RWPE2 (cell line): ENCODE data around the gene TRIM34.
"Not testable (repeated sequence)": the region's sequence is repeated elsewhere in the genome, so short reads cannot be mapped to it uniquely, and the experiment has no call there.

Experiments used
- ATAC-seq: fragments of 200-7000 bp; cut with Tn5 transposase; 3 replicates; pipeline ENCODE4 v1.9.1; 2021; ENCODE audit warnings: low read depth
- DNase-seq: peaks from one replicate; pipeline ENCODE4 v3.0.0-alpha.2; 2020; ENCODE audit warnings: low spot score
- H3K27ac ChIP-seq: fragments of 450-650 bp; 2 replicates; pipeline ENCODE4 v1.5.1; 2017; ENCODE audit warnings: mild to moderate bottlenecking; ENCODE audit not compliant: poor library complexity, severe bottlenecking
- H3K27me3 ChIP-seq: fragments of 250-450 bp; sonication (Bioruptor Pico); 2 replicates; pipeline ENCODE4 v1.5.1; 2021; ENCODE audit warnings: mild to moderate bottlenecking, moderate library complexity; ENCODE audit not compliant: insufficient read depth, poor library complexity, severe bottlenecking
- H3K36me3 ChIP-seq: fragments of 250-450 bp; sonication (Bioruptor Pico); 2 replicates; pipeline ENCODE4 v1.5.1; 2020; ENCODE audit warnings: low read depth, mild to moderate bottlenecking, moderate library complexity
- H3K4me1 ChIP-seq: fragments of 250-450 bp; sonication (Bioruptor Pico); 2 replicates; pipeline ENCODE4 v1.5.1; 2021; ENCODE audit warnings: mild to moderate bottlenecking, moderate library complexity; ENCODE audit not compliant: insufficient read depth, poor library complexity, severe bottlenecking
- H3K4me3 ChIP-seq: fragments of 250-450 bp; sonication (Bioruptor Pico); 2 replicates; pipeline ENCODE4 v1.5.1; 2021; ENCODE audit warnings: mild to moderate bottlenecking, moderate library complexity; ENCODE audit not compliant: severe bottlenecking
- H3K9me3 ChIP-seq: fragments of 250-450 bp; sonication (Bioruptor Pico); 2 replicates; pipeline ENCODE4 v1.5.1; 2021; ENCODE audit warnings: mild to moderate bottlenecking, moderate library complexity; ENCODE audit not compliant: severe bottlenecking
- TF ChIP-seq, protein P1 (sequence below): fragments of 450-650 bp; IDR thresholded peaks from one replicate; pipeline ENCODE4 v1.5.1; 2017; ENCODE audit warnings: mild to moderate bottlenecking, moderate library complexity; ENCODE audit not compliant: poor library complexity, severe bottlenecking

TRIM34 gene

DNA sequence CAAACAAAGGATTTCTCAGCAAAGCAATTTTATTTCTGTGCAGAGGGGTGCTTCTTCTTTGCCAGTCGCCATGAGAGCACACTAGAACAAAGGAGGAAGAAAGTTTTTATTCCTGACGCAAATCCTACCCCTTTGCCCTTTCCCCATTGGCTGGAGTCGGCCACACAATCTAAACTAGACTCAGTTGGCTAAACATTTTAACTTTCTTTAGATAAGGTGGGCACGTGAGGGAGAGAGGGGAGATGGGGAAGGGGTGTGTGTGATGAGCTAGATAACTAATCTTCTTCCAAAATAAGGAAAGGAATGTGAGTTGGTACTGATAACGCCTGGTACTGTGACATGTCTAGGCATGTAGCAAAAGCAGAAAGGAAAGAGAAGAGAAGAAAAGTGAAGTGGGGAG lies 65.4 kb downstream of the TRIM34 start:
- ATAC-seq, result no peak

DNA sequence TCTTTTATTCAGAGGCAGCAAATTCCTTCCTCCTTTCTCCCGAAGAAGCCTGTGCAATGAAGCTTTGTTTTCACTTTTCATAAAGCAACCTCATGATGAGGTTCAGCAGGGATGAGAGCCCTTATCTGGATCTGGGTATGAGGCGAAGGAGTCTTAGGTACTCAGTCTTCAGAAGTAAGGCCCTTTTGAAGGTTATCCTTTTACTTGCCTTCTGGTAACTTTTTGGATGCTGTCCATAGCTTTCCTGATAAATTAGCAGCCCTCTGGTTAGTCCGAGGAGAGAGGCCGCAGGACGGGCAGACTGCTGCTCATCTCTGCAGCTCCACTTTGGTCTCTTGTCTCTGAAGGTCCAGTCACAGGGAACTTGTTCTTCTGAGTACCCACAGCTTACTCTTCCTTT lies 65.9 kb downstream of the TRIM34 start:
- DNase-seq (no peak), ATAC-seq (no peak)
- TF ChIP-seq, protein P1, sequence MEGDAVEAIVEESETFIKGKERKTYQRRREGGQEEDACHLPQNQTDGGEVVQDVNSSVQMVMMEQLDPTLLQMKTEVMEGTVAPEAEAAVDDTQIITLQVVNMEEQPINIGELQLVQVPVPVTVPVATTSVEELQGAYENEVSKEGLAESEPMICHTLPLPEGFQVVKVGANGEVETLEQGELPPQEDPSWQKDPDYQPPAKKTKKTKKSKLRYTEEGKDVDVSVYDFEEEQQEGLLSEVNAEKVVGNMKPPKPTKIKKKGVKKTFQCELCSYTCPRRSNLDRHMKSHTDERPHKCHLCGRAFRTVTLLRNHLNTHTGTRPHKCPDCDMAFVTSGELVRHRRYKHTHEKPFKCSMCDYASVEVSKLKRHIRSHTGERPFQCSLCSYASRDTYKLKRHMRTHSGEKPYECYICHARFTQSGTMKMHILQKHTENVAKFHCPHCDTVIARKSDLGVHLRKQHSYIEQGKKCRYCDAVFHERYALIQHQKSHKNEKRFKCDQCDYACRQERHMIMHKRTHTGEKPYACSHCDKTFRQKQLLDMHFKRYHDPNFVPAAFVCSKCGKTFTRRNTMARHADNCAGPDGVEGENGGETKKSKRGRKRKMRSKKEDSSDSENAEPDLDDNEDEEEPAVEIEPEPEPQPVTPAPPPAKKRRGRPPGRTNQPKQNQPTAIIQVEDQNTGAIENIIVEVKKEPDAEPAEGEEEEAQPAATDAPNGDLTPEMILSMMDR, result no peak
- no peaks in the 10 kb centered on the region for H3K9me3 ChIP-seq
- peaks cover 15% of the 10 kb centered on the region for H3K4me1 ChIP-seq
- H3K4me3 ChIP-seq, result no peak overlapping the region
- no peaks in the 10 kb centered on the region for H3K36me3 ChIP-seq
- H3K27me3 ChIP-seq, result no peaks in the 10 kb centered on the region
- H3K27ac ChIP-seq, result no peak overlapping the region

More for the DNA sequence above, 65.4 kb downstream of the TRIM34 start:
- TF ChIP-seq, protein P1, result no peak
- Histone ChIP-seq H3K4me3 (peak overlapping the region; percentile 7), H3K36me3 (no peaks in the 10 kb centered on the region), H3K4me1 (peaks cover 18% of the 10 kb centered on the region), H3K27me3 (no peaks in the 10 kb centered on the region), H3K9me3 (no peaks in the 10 kb centered on the region), H3K27ac (no peak overlapping the region)
- DNase-seq, result no peak

DNA sequence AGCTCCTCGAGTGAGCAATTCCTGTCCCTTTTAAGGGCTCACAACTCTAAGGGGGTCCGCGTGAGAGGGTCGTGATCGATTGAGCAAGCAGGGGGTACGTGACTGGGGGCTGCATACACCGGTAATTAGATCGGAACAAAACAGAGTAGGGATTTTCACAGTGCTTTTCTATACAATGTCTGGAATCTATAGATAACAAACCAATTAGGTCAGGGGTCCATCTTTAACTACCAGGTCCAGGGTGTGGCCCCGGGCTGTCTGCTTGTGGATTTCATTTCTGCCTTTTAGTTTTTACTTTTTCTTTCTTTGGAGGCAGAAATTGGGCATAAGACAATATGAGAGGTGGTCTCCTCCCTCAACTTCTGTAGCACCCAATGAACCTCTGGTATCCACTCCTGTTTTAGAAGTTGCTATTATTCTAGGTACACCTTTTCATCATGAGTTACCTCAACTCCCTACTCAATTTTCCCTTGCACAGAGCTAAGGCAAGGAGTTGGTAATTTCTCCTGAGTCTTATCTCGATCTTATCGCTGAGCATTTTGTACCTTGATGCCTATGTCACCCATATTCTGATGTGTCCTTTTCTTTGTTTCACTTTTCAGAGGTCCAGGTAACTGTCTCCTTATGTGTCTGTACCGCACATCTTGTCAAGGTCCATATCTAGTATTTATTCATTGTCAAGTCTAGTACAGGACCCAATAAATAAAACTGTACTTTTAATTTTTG lies 66.6 kb downstream of the TRIM34 start:
- H3K9me3 ChIP-seq, H3K27me3 ChIP-seq, H3K4me3 ChIP-seq, ATAC-seq, H3K27ac ChIP-seq, H3K36me3 ChIP-seq, DNase-seq: not testable (repeated sequence)
- H3K4me1 ChIP-seq, result peaks cover 15% of the 10 kb centered on the region

DNA sequence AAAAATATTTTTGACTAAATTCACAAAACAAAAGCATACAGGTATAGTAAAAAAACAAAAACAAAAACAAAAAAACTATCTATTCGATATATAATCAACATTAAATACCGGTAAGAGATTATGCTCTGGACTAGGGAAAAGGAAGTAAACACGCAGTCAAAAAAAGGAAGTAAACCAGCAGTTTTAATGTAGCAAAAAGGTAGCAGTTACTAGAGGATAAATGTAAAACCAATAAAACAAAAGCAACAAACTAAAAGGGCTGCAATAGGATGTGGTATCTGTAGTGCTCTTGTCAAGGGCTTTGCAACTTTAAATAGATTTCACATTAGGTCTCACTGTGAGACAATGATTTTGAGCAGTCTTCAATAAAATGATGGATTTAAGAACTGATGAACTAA lies 67.2 kb downstream of the TRIM34 start:
- no peak overlapping the region for H3K4me3 ChIP-seq
- DNase-seq (no peak), ATAC-seq (no peak)
- H3K4me1 ChIP-seq, result peaks cover 15% of the 10 kb centered on the region
- TF ChIP-seq, protein P1, result no peak
- H3K9me3 ChIP-seq, result no peaks in the 10 kb centered on the region
- no peak overlapping the region for H3K27ac ChIP-seq
- H3K36me3 ChIP-seq, result no peaks in the 10 kb centered on the region
- no peaks in the 10 kb centered on the region for H3K27me3 ChIP-seq
